ENCODE measurements around the gene RPSA.

DNA sequence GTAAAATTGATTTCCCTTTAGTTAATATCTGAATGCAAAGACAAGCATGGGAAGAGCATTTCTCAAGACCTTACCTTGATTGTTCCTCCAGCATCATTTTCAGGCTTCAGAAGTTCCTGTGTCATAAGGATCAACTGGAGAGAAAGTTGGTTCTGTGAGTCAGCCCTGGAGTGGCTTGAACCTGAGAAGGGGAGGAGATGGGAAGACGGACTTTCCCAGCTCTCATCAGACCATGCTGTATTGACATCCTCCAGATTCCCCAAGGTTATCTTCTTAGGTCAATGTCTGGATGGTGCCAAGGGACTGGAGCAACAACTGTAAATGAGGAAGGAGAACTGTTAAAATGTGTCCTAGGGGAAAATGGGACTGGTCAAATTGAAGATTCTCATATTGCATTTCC, 21.0 kb downstream of the RPSA start:
- TF ChIP-seq MAZ (IDR thresholded peaks at IDR 0.05; ENCODE audit: borderline replicate concordance, low read depth, low read length), result no peak
- no peak for TF ChIP-seq HOXA7 (CRISPR knock-in tag; IDR thresholded peaks at IDR 0.05)
